Bronchial epithelial cell (primary cell): ENCODE data around the gene BMERB1. TPM values are rescaled to one million over a fixed set of nuclear protein-coding genes. Genes with fewer than 3 reads are reported as not detected.

Source experiments
- total RNA-seq: library from RNA; depleted of rRNA; stranded (reverse); fragments of >200 nt; gene quantifications from 2 replicates; pipeline ENCODE4 v1.2.1, GENCODE V29; 2014

The BMERB1 gene
- total RNA-seq, 1 donor from 2014 or later, result 8.4 TPM

Other genes with a start within 250 kb of the BMERB1 start
- gene NPIPA5, start 56.3 kb upstream of the BMERB1 start, total RNA-seq, result 0.38 and 0.79 TPM in 2 replicates
- gene MPV17L, start 38.8 kb upstream of the BMERB1 start, total RNA-seq, result 0.13 and 0.53 TPM in 2 replicates
- gene MARF1, start 208.6 kb downstream of the BMERB1 start, total RNA-seq, result 12.9 and 17.4 TPM in 2 replicates
- gene NDE1, start 215.7 kb downstream of the BMERB1 start, total RNA-seq, result 64.9 and 74.2 TPM in 2 replicates